Liver (tissue), 9 donors: ENCODE results near the gene TMEM150A. TPM values are rescaled to one million over a fixed set of nuclear protein-coding genes. Genes with fewer than 3 reads are reported as not detected.

Source experiments
- DNase-seq: peaks from one replicate; pipeline ENCODE4 v3.0.0-alpha.2; 2017; ENCODE audit warnings: low spot score
- H3K27ac ChIP-seq, 2 donors: one replicate each; pipeline ENCODE4 v1.7.0; 2013; ENCODE audit warnings: inconsistent platforms in 2 of 2, low read length in 2 of 2, control low read depth in 1 of 2, low read depth in 1 of 2, mild to moderate bottlenecking in 1 of 2
- H3K27me3 ChIP-seq, 4 donors: one replicate each; pipeline versions ENCODE4 v1.6.1 to v1.7.0; 2013; ENCODE audit warnings: low read length in 3 of 4, inconsistent platforms in 1 of 4, mild to moderate bottlenecking in 1 of 4, moderate library complexity in 1 of 4; ENCODE audit not compliant: control insufficient read depth in 4 of 4, insufficient read depth in 4 of 4
- H3K36me3 ChIP-seq, 4 donors: one replicate each; pipeline versions ENCODE4 v1.6.1 to v1.7.0; 2013; ENCODE audit warnings: low read length in 3 of 4, mild to moderate bottlenecking in 3 of 4, low read depth in 1 of 4, moderate library complexity in 1 of 4; ENCODE audit not compliant: control insufficient read depth in 4 of 4, insufficient read depth in 3 of 4
- H3K4me1 ChIP-seq, 4 donors: one replicate each; pipeline versions ENCODE4 v1.6.1 to v1.7.0; 2013; ENCODE audit warnings: low read length in 3 of 4, mild to moderate bottlenecking in 3 of 4, moderate library complexity in 1 of 4; ENCODE audit not compliant: control insufficient read depth in 4 of 4, insufficient read depth in 4 of 4
- H3K4me3 ChIP-seq, 3 donors: one replicate each; pipeline versions ENCODE4 v1.6.1 to v1.7.0; 2013; ENCODE audit warnings: low read length in 3 of 3, control low read depth in 1 of 3, low read depth in 1 of 3, mild to moderate bottlenecking in 1 of 3
- H3K9ac ChIP-seq, 2 donors: one replicate each; pipeline ENCODE4 v1.7.0; 2013; ENCODE audit warnings: low read length in 2 of 2, mild to moderate bottlenecking in 2 of 2, moderate library complexity in 2 of 2, control low read depth in 1 of 2, low read depth in 1 of 2
- H3K9me3 ChIP-seq, 4 donors: one replicate each; pipeline versions ENCODE4 v1.6.1 to v1.7.0; 2013; ENCODE audit warnings: low read length in 3 of 4; ENCODE audit not compliant: control insufficient read depth in 4 of 4
- EGR1 ChIP-seq, 2 donors: IDR thresholded peaks; 2 replicates each; pipeline ENCODE4 v1.6.1; 2016 to 2018; ENCODE audit warnings: antibody characterized with exemption in 2 of 2, low read depth in 2 of 2
- FOXA1 ChIP-seq: IDR thresholded peaks from 2 replicates; pipeline ENCODE4 v1.6.1; 2016; ENCODE audit warnings: antibody characterized with exemption
- FOXA2 ChIP-seq: IDR thresholded peaks from 2 replicates; pipeline ENCODE4 v1.6.1; 2016; ENCODE audit warnings: antibody characterized with exemption
- GABPA ChIP-seq, 2 donors: IDR thresholded peaks in 1 of 2; conservative IDR thresholded peaks in 1 of 2; 2 replicates each; pipeline ENCODE4 v1.6.1; 2016; ENCODE audit warnings: antibody characterized with exemption in 2 of 2, mild to moderate bottlenecking in 1 of 2, moderate library complexity in 1 of 2
- HNF4A ChIP-seq, 2 donors: conservative IDR thresholded peaks; 2 replicates each; pipeline ENCODE4 v1.6.1; 2016; ENCODE audit warnings: antibody characterized with exemption in 2 of 2, mild to moderate bottlenecking in 2 of 2
- HNF4G ChIP-seq: IDR thresholded peaks from 2 replicates; pipeline ENCODE4 v1.6.1; 2016; ENCODE audit warnings: antibody characterized with exemption
- JUND ChIP-seq, 2 donors: IDR thresholded peaks; 2 replicates each; pipeline ENCODE4 v1.6.1; 2016; ENCODE audit warnings: antibody characterized with exemption in 2 of 2
- NR2F2 ChIP-seq: IDR thresholded peaks from 2 replicates; pipeline ENCODE4 v1.6.1; 2016; ENCODE audit warnings: antibody characterized with exemption
- RAD21 ChIP-seq, 2 donors: IDR thresholded peaks; 2 replicates each; pipeline ENCODE4 v1.6.1; 2016; ENCODE audit warnings: antibody characterized with exemption in 2 of 2, mild to moderate bottlenecking in 2 of 2
- RXRA ChIP-seq, 2 donors: IDR thresholded peaks; 2 replicates each; pipeline ENCODE4 v1.6.1; 2017 to 2018; ENCODE audit warnings: antibody characterized with exemption in 2 of 2, mild to moderate bottlenecking in 1 of 2
- SP1 ChIP-seq: IDR thresholded peaks from 2 replicates; pipeline ENCODE4 v1.6.1; 2018; ENCODE audit warnings: antibody characterized with exemption, mild to moderate bottlenecking
- TAF1 ChIP-seq: conservative IDR thresholded peaks from 2 replicates; pipeline ENCODE4 v1.6.1; 2016; ENCODE audit warnings: antibody characterized with exemption, mild to moderate bottlenecking
- YY1 ChIP-seq: IDR thresholded peaks from 2 replicates; pipeline ENCODE4 v1.6.1; 2016; ENCODE audit warnings: antibody characterized with exemption, mild to moderate bottlenecking
- WGBS: extraction: QIAGEN DNeasy Blood & Tissue Kit; methylation state at CpG from one replicate; pipeline ENCODE4 v1.1.7; 2013; 5-methylcytosine and 5-hydroxymethylcytosine counted together
- polyA plus RNA-seq, 2 donors: library from polyadenylated mRNA; stranded (reverse) in 1 of 2; unstranded in 1 of 2; fragments of 200-250 nt in 1 of 2; fragments of >200 nt in 1 of 2; fragmentation: Nextera tagmentation in 1 of 2; extraction: Ambion mirVana in 1 of 2; gene quantifications; one replicate each; pipeline versions ENCODE4 v1.2.1 to v1.2.3, GENCODE V29; 2013 to 2015
- total RNA-seq, 2 donors: library from RNA; depleted of rRNA; stranded (reverse); fragments of >200 nt; gene quantifications; one replicate each; pipeline ENCODE4 v1.2.3, GENCODE V29; 2014
- TF ChIP-seq, protein P1 (sequence below): IDR thresholded peaks from 2 replicates; pipeline ENCODE4 v1.6.1; 2016; ENCODE audit warnings: antibody characterized with exemption
- TF ChIP-seq, protein P2 (sequence below): IDR thresholded peaks from 2 replicates; pipeline ENCODE4 v1.6.1; 2016; ENCODE audit warnings: antibody characterized with exemption, mild to moderate bottlenecking
- TF ChIP-seq, protein P3 (sequence below): IDR thresholded peaks from 2 replicates; pipeline ENCODE4 v1.6.1; 2016; ENCODE audit warnings: antibody characterized with exemption
- TF ChIP-seq, protein P4 (sequence below): fragments of 150-350 bp; IDR thresholded peaks from 2 replicates; pipeline ENCODE4 v1.5.1; 2017; ENCODE audit warnings: improper control_type of control experiment, low read depth, low read length; ENCODE audit not compliant: missing input control
- TF ChIP-seq, protein P5 (sequence below): IDR thresholded peaks from 2 replicates; pipeline ENCODE4 v1.6.1; 2016; ENCODE audit warnings: antibody characterized with exemption
- donor health status: healthy.
- donor health status: healthy.
- donor health status: healthy.
- donor health status: healthy.
- donor health status: healthy.

Gene TMEM150A
- total and polyA plus RNA-seq, 4 donors = 13.1 to 32.5 (median 24.6) TPM

DNA sequence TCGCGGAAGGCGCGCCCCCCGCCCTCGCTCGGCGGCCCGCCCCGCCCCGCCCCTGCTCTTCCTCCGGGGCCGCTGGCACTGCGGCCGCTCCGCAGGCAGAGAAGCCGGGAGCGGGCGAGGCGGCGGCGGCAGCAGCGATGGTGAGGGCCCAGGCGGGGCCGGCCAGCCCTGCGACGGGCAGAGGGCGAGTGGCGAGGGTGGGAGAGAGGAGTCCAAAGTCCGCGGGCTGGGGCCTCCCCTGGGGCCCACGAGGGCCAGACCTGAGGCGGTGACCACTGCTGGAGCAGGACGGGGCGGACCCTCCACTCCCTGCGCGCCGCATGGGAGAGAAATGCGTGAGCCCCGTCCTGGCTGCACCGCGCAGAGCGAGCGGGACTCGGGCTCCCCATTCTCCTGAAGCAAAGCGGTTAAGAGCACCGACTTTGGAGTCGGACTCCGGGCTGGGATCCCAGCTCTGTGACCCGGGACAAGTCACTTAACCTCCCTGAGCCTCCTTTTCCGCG lies 18.1 kb downstream of the TMEM150A start, which contains the start of gene VAMP5:
VAMP5 (plus strand) TSS at position 78 of the 503 bp plus-strand sequence; CDS start at position 138, 60 bp downstream.
- peak within 1 kb of the TSS; percentile 50 to 71 (median 70) for H3K4me3 ChIP-seq
- no peaks in the 10 kb centered on the region for H3K27me3 ChIP-seq
- 7% methylated on average over 52 of the region's 52 CpGs for WGBS
- H3K9me3 ChIP-seq = no peaks in the 10 kb centered on the region
- H3K4me1 ChIP-seq = peaks cover 12 to 35% (median 20%) of the 10 kb centered on the region in 4 donors
- DNase-seq = peak; percentile 66
- TF ChIP-seq, protein P1, sequence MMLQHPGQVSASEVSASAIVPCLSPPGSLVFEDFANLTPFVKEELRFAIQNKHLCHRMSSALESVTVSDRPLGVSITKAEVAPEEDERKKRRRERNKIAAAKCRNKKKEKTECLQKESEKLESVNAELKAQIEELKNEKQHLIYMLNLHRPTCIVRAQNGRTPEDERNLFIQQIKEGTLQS = no peak
- peak in 1 of 2 donors; percentile 33 for TF ChIP-seq HNF4A (conservative IDR thresholded peaks at IDR 0.05)
- H3K9ac ChIP-seq = peak within 1 kb of the TSS; percentile 16 to 61
- H3K27ac ChIP-seq = peak within 1 kb of the TSS; percentile 85 to 89
- H3K36me3 ChIP-seq = peaks cover 0 to 7% (median 2%) of the 10 kb centered on the region in 4 donors

DNA sequence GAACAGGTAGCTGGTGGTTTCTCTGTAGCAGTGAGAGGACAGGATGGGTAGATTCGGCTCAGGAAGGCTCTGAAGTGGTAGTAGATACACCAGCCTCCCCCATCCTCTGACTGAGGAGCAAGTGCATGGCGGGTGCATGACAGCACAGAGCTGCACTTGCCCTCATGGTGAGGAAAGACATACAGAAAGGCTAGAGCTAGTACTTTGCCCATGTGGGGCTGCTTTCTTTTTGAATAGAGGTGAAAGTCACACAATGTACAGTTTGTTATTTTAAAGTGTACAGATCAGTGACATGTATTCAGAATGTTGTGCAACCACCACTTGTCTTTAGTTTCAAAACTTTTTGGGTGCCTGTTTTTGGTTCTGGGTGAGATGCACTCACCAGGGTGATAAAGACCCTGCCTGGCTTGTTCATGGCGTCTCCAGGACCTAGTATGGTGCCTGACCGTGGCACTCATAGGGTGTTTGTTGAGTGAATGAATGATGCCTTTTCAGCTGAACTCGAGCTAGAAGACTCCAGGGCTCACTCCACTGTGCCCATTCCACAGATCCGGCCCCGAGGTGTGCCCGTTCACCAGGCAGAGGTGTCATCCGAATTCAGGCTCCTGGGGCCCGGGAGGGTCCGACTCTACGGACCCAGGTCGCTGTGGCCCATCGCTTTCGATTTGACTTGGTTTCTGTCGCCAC lies 18.7 kb downstream of the TMEM150A start:
- no peaks in the 10 kb centered on the region for H3K27me3 ChIP-seq
- TF ChIP-seq, protein P2, sequence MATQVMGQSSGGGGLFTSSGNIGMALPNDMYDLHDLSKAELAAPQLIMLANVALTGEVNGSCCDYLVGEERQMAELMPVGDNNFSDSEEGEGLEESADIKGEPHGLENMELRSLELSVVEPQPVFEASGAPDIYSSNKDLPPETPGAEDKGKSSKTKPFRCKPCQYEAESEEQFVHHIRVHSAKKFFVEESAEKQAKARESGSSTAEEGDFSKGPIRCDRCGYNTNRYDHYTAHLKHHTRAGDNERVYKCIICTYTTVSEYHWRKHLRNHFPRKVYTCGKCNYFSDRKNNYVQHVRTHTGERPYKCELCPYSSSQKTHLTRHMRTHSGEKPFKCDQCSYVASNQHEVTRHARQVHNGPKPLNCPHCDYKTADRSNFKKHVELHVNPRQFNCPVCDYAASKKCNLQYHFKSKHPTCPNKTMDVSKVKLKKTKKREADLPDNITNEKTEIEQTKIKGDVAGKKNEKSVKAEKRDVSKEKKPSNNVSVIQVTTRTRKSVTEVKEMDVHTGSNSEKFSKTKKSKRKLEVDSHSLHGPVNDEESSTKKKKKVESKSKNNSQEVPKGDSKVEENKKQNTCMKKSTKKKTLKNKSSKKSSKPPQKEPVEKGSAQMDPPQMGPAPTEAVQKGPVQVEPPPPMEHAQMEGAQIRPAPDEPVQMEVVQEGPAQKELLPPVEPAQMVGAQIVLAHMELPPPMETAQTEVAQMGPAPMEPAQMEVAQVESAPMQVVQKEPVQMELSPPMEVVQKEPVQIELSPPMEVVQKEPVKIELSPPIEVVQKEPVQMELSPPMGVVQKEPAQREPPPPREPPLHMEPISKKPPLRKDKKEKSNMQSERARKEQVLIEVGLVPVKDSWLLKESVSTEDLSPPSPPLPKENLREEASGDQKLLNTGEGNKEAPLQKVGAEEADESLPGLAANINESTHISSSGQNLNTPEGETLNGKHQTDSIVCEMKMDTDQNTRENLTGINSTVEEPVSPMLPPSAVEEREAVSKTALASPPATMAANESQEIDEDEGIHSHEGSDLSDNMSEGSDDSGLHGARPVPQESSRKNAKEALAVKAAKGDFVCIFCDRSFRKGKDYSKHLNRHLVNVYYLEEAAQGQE = no peak
- TF ChIP-seq RAD21 (IDR thresholded peaks at IDR 0.05) = no peak
- TF ChIP-seq TAF1 = no peak
- no peak for TF ChIP-seq GABPA (IDR thresholded peaks at IDR 0.05 in 1 of 2, conservative IDR thresholded peaks at IDR 0.05 in 1 of 2)
- no peak for TF ChIP-seq FOXA1
- no peak for TF ChIP-seq JUND (IDR thresholded peaks at IDR 0.05)
- TF ChIP-seq HNF4G = no peak
- TF ChIP-seq FOXA2 = no peak
- TF ChIP-seq, protein P3, sequence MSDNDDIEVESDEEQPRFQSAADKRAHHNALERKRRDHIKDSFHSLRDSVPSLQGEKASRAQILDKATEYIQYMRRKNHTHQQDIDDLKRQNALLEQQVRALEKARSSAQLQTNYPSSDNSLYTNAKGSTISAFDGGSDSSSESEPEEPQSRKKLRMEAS = no peak
- peak; percentile 51 for TF ChIP-seq SP1
- TF ChIP-seq RXRA (IDR thresholded peaks at IDR 0.05) = peak in 1 of 2 donors; percentile 18
- TF ChIP-seq, protein P1 = no peak
- TF ChIP-seq YY1 = no peak
- peak; percentile 24 to 26 for TF ChIP-seq HNF4A (conservative IDR thresholded peaks at IDR 0.05)
- TF ChIP-seq, protein P4, sequence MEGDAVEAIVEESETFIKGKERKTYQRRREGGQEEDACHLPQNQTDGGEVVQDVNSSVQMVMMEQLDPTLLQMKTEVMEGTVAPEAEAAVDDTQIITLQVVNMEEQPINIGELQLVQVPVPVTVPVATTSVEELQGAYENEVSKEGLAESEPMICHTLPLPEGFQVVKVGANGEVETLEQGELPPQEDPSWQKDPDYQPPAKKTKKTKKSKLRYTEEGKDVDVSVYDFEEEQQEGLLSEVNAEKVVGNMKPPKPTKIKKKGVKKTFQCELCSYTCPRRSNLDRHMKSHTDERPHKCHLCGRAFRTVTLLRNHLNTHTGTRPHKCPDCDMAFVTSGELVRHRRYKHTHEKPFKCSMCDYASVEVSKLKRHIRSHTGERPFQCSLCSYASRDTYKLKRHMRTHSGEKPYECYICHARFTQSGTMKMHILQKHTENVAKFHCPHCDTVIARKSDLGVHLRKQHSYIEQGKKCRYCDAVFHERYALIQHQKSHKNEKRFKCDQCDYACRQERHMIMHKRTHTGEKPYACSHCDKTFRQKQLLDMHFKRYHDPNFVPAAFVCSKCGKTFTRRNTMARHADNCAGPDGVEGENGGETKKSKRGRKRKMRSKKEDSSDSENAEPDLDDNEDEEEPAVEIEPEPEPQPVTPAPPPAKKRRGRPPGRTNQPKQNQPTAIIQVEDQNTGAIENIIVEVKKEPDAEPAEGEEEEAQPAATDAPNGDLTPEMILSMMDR = no peak
- TF ChIP-seq, protein P5, sequence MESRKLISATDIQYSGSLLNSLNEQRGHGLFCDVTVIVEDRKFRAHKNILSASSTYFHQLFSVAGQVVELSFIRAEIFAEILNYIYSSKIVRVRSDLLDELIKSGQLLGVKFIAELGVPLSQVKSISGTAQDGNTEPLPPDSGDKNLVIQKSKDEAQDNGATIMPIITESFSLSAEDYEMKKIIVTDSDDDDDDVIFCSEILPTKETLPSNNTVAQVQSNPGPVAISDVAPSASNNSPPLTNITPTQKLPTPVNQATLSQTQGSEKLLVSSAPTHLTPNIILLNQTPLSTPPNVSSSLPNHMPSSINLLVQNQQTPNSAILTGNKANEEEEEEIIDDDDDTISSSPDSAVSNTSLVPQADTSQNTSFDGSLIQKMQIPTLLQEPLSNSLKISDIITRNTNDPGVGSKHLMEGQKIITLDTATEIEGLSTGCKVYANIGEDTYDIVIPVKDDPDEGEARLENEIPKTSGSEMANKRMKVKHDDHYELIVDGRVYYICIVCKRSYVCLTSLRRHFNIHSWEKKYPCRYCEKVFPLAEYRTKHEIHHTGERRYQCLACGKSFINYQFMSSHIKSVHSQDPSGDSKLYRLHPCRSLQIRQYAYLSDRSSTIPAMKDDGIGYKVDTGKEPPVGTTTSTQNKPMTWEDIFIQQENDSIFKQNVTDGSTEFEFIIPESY = no peak
- no peak for TF ChIP-seq EGR1 (IDR thresholded peaks at IDR 0.05; ENCODE audit: low read depth in 2 of 2)
- TF ChIP-seq NR2F2 = no peak
- no peak for DNase-seq
- 29% methylated on average over 16 of the region's 16 CpGs for WGBS
- peak overlapping the region; percentile 85 to 89 for H3K27ac ChIP-seq
- H3K4me3 ChIP-seq = peak overlapping the region; percentile 27 to 71 (median 70)
- H3K36me3 ChIP-seq = peaks cover 0 to 7% (median 2%) of the 10 kb centered on the region in 4 donors
- peak overlapping the region in 1 of 2 donors; percentile 3 for H3K9ac ChIP-seq
- H3K9me3 ChIP-seq = no peaks in the 10 kb centered on the region
- peaks cover 12 to 34% (median 22%) of the 10 kb centered on the region in 4 donors for H3K4me1 ChIP-seq
